NCI-H526 treated with DMSO at 0.1 percent for 48 hours (cell line): ENCODE measurements around the gene DCDC2B.
"Not testable (repeated sequence)": the region's sequence is repeated elsewhere in the genome, so short reads cannot be mapped to it uniquely, and the experiment has no call there.

ENCODE experiments used
- DNase-seq: peaks from one replicate; lab custom pipeline; 2025; lab: John Stamatoyannopoulos, UW

DCDC2B gene

GRCh38 chr1:32256473-32257226 is 47.8 kb downstream of the DCDC2B start:
- DNase-seq: no peak

GRCh38 chr1:32257227-32257508 is 48.3 kb downstream of the DCDC2B start:
- no peak for DNase-seq

- DNase-seq: not testable (repeated sequence)
Measured at GRCh38 chr1:32263236-32263593, 54.3 kb downstream of the DCDC2B start.

- no peak for DNase-seq
Measured at GRCh38 chr1:32263744-32264143, 54.9 kb downstream of the DCDC2B start.
